GM12865 (cell line): ENCODE results near the gene RBM33.

ENCODE experiments used
- DNase-seq: peaks from one replicate; pipeline ENCODE4 v3.0.0; 2010; ENCODE audit warnings: low read depth
- H3K4me3 ChIP-seq: 2 replicates; pipeline ENCODE4 v1.5.1; 2011; ENCODE audit warnings: mild to moderate bottlenecking, low read depth, low read length, control low read depth
- CTCF ChIP-seq: IDR thresholded peaks from 2 replicates; pipeline ENCODE4 v1.5.1; 2011; ENCODE audit warnings: low read length, control low read depth, low read depth, inconsistent platforms; ENCODE audit not compliant: insufficient read depth; ENCODE audit errors: missing control alignments

RBM33 gene

DNA sequence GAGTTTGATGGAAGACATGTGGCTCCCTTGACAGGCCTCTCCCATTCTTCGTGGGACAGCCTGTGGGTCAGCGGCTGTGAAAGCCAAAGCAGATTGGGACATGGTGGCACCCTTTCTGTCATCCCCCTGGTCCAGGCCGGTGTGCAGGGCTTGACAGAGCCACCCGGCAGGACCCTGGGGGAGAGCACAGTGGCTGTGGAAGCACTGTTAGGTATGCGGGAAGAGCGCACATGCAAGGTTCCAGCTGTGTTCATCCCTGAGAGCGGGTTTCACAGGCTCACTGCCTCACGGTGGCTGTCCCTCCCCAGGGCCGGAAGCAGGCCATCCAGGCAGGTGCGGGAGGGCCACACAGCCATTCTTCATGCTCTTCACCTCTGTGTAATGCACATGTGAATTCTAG lies 138.0 kb downstream of the RBM33 start:
- H3K4me3 ChIP-seq = no peak overlapping the region
- no peak for TF ChIP-seq CTCF
- DNase-seq = no peak

- TF ChIP-seq CTCF = no peak
- no peak for DNase-seq
- no peak overlapping the region for H3K4me3 ChIP-seq
Measured at GRCh38 chr7:155785536-155785935, 141.1 kb downstream of the RBM33 start.

GRCh38 chr7:155786491-155786890 lies 142.0 kb downstream of the RBM33 start:
- no peak for DNase-seq
- TF ChIP-seq CTCF = no peak
- no peak overlapping the region for H3K4me3 ChIP-seq

DNA sequence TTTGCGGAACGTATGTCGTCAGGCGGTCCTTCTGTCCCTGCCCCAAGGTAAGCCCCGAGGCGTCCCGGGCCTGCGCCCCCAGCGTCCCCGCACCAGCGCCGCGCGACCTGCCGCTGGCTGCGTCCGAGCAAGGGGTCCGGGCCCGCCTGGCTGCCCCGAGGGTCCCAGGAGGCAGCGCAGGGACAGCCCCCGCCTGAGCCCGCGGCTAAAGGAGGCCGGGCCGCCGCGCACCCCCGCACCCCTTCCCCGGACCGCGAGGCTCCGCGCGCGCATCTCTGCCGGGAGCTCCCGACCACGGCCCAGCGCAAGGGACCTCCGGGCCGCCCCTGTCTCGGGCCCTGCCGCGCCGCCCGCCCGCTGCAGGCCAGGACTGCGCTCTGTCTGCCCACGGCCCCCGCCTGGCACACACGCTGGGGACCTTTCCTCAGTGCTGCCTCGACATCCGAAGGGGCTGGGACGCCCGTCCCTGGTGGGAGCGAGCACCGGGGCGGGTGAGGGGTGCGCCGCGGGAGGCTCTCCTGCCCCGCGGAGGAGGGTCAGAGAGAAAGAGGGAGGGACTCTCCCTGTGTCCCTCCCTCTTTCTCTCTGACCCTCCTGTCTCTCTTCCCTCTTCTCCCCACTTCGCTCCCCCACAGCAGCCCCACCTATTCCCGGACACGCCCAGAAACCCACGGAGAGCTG lies 142.8 kb downstream of the RBM33 start:
- no peak overlapping the region for H3K4me3 ChIP-seq
- no peak for TF ChIP-seq CTCF
- no peak for DNase-seq

GRCh38 chr7:155788616-155789000 lies 144.1 kb downstream of the RBM33 start:
- H3K4me3 ChIP-seq = no peak overlapping the region
- no peak for TF ChIP-seq CTCF
- DNase-seq = no peak

DNA sequence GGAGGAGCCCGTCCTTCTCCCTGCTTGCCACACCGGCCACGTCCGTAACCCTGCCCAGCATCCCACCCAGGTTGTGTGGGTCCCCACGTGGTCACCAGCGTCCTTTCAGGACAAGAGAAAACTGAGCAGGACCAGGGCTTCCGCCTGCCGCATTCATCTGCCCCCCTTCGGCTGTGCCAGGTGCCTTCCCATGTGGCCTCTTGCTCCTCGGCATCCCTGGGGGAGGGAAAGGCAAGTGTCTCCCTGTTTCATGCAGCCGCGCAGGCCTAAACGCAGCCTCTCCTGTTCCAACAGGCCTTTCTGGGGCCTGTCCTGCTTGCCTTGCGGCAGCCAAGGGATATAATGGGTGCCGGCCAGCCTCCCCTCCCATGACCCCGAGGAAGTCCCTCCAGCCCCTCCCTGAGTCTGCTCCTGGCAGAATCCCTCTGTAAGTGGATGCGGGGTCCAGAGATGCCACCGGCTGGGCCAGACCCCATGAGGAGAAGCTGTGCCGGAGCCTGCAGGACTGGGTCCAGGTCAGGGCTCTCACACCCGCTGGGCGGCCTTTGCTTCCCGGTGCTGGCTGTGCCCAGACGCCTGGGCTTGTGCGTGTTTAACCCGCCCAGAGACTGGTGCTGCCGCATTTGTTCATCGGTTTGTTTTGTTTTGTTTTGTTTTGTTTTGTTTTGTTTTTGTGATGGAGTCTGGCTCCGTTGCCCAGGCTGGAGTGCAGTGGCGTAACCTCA lies 144.7 kb downstream of the RBM33 start:
- no peak for DNase-seq
- TF ChIP-seq CTCF = no peak
- H3K4me3 ChIP-seq = no peak overlapping the region

DNA sequence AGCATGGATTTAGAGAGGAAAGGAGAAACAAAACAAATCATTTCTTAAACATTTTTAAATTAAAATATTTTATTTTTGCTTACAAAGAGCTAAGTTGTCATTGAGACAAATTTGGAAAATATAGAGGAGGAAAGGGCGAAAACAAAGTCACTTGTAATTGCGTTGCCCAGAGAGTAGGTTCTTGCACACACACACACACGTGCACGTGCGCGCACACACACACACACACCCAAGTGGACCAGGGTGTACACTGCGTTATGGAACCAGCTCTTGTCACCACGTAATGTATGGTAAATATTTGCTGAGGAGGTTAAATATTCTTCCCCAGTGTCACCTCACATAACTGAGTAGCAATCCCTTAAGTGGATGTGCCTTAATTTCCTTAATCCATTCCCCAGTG lies 146.2 kb downstream of the RBM33 start:
- H3K4me3 ChIP-seq = no peak overlapping the region
- DNase-seq = no peak
- no peak for TF ChIP-seq CTCF
